H9 (cell line): ENCODE measurements around the gene CLEC16A. TPM values are rescaled to one million over a fixed set of nuclear protein-coding genes. Genes with fewer than 3 reads are reported as not detected.

Experiments
- DNase-seq: peaks from one replicate; pipeline ENCODE4 v3.0.0-alpha.2; 2017
- H2AFZ ChIP-seq: one replicate; pipeline ENCODE4 v1.6.1; 2013; ENCODE audit warnings: mild to moderate bottlenecking, low read length, control low read depth, moderate library complexity
- H2AK5ac ChIP-seq: 2 replicates; pipeline ENCODE4 v1.6.1; 2013; ENCODE audit warnings: low read length, control low read depth, mixed read lengths; ENCODE audit not compliant: insufficient read length
- H2BK120ac ChIP-seq: one replicate; pipeline ENCODE4 v1.6.1; 2013; ENCODE audit warnings: low read depth, mild to moderate bottlenecking, low read length, control low read depth, inconsistent platforms; ENCODE audit not compliant: poor library complexity, severe bottlenecking
- H2BK12ac ChIP-seq: 2 replicates; pipeline ENCODE4 v1.6.1; 2013; ENCODE audit warnings: low read length, control low read depth, mixed read lengths, low read depth; ENCODE audit not compliant: insufficient read length
- H2BK15ac ChIP-seq: 2 replicates; pipeline ENCODE4 v1.6.1; 2013; ENCODE audit warnings: low read depth, low read length, control low read depth
- H2BK20ac ChIP-seq: one replicate; pipeline ENCODE4 v1.6.1; 2013; ENCODE audit warnings: low read depth, mild to moderate bottlenecking, low read length, control low read depth, inconsistent platforms; ENCODE audit not compliant: poor library complexity, severe bottlenecking
- H2BK5ac ChIP-seq: 2 replicates; pipeline ENCODE4 v1.6.1; 2013; ENCODE audit warnings: low read length, control low read depth, mixed read lengths; ENCODE audit not compliant: insufficient read length
- H3K14ac ChIP-seq: 2 replicates; pipeline ENCODE4 v1.6.1; 2013; ENCODE audit warnings: low read length, control low read depth; ENCODE audit not compliant: insufficient read depth
- H3K18ac ChIP-seq: 2 replicates; pipeline ENCODE4 v1.6.1; 2013; ENCODE audit warnings: low read depth, mild to moderate bottlenecking, mixed read lengths, low read length, control low read depth; ENCODE audit not compliant: insufficient read length
- H3K23ac ChIP-seq: 2 replicates; pipeline ENCODE4 v1.6.1; 2013; ENCODE audit warnings: low read length, control low read depth, mixed read lengths, low read depth; ENCODE audit not compliant: insufficient read length
- H3K23me2 ChIP-seq: 2 replicates; pipeline ENCODE4 v1.6.1; 2013; ENCODE audit warnings: low read depth, mild to moderate bottlenecking, mixed read lengths, low read length, control low read depth; ENCODE audit not compliant: insufficient read length, poor library complexity, severe bottlenecking
- H3K27ac ChIP-seq: 2 replicates; pipeline ENCODE4 v1.5.1; 2013; ENCODE audit warnings: low read length, control low read depth, mixed read lengths, low read depth; ENCODE audit not compliant: insufficient read length
- H3K27me3 ChIP-seq: 2 replicates; pipeline ENCODE4 v1.6.1; 2013; ENCODE audit warnings: low read length, control low read depth, inconsistent platforms; ENCODE audit not compliant: insufficient read depth
- H3K4ac ChIP-seq: 2 replicates; pipeline ENCODE4 v1.6.1; 2013; ENCODE audit warnings: low read depth, mild to moderate bottlenecking, control low read depth, inconsistent platforms, low read length, moderate library complexity
- H3K4me1 ChIP-seq: 2 replicates; pipeline ENCODE4 v1.6.1; 2013; ENCODE audit warnings: low read length, control low read depth, inconsistent platforms; ENCODE audit not compliant: insufficient read depth
- H3K4me2 ChIP-seq: 2 replicates; pipeline ENCODE4 v1.6.1; 2013; ENCODE audit warnings: low read length, control low read depth, mixed read lengths; ENCODE audit not compliant: insufficient read length, insufficient read depth
- H3K56ac ChIP-seq: 2 replicates; pipeline ENCODE4 v1.6.1; 2013; ENCODE audit warnings: low read depth, mild to moderate bottlenecking, mixed read lengths, low read length, control low read depth; ENCODE audit not compliant: insufficient read length
- H3K79me1 ChIP-seq: 2 replicates; pipeline ENCODE4 v1.6.1; 2013; ENCODE audit warnings: low read depth, mild to moderate bottlenecking, moderate library complexity, low read length, control low read depth, inconsistent platforms; ENCODE audit not compliant: insufficient read depth, poor library complexity, severe bottlenecking
- H3K79me2 ChIP-seq: 2 replicates; pipeline ENCODE4 v1.6.1; 2013; ENCODE audit warnings: low read length, control low read depth, inconsistent platforms; ENCODE audit not compliant: insufficient read depth
- H3K9ac ChIP-seq: 2 replicates; pipeline ENCODE4 v1.6.1; 2013; ENCODE audit warnings: low read length, control low read depth, mixed read lengths; ENCODE audit not compliant: insufficient read length; ENCODE audit errors: extremely low read depth
- H3K9me3 ChIP-seq: one replicate; pipeline ENCODE4 v1.6.1; 2013; ENCODE audit warnings: low read depth, low read length, inconsistent platforms; ENCODE audit not compliant: control insufficient read depth
- H3T11ph ChIP-seq: one replicate; pipeline ENCODE4 v1.6.1; 2013; ENCODE audit warnings: mild to moderate bottlenecking, low read length, control low read depth, inconsistent platforms
- H4K20me1 ChIP-seq: one replicate; pipeline ENCODE4 v1.6.1; 2013; ENCODE audit not compliant: control insufficient read depth, insufficient read length, insufficient read depth
- H4K5ac ChIP-seq: 2 replicates; pipeline ENCODE4 v1.6.1; 2013; ENCODE audit warnings: low read depth, mild to moderate bottlenecking, mixed read lengths, low read length, control low read depth; ENCODE audit not compliant: insufficient read length
- H4K8ac ChIP-seq: replicated peaks from 2 replicates; pipeline ENCODE4 v1.6.1; 2013; ENCODE audit warnings: low read length, control low read depth, mixed read lengths, low read depth; ENCODE audit not compliant: insufficient read length
- H4K91ac ChIP-seq: 2 replicates; pipeline ENCODE4 v1.6.1; 2013; ENCODE audit warnings: low read depth, mild to moderate bottlenecking, moderate library complexity, mixed read lengths, low read length, control low read depth; ENCODE audit not compliant: insufficient read length
- H3K27ac Mint-ChIP-seq, 3 experiments: 2 replicates in 2 of 3; 3 replicates in 1 of 3; pipeline ENCODE4 v1.8.0; 2020 to 2021; ENCODE audit warnings: mixed read lengths in 3 of 3, mild to moderate bottlenecking in 1 of 3, moderate library complexity in 1 of 3
- H3K27me3 Mint-ChIP-seq: 2 replicates; pipeline ENCODE4 v1.8.0; 2021; ENCODE audit warnings: low read depth, mild to moderate bottlenecking, moderate library complexity, mixed read lengths
- H3K36me3 Mint-ChIP-seq, 3 experiments: 2 replicates in 2 of 3; 3 replicates in 1 of 3; pipeline ENCODE4 v1.8.0; 2020 to 2021; ENCODE audit warnings: low read depth in 3 of 3, mixed read lengths in 3 of 3; ENCODE audit not compliant: insufficient read depth in 1 of 3
- H3K4me1 Mint-ChIP-seq, 2 experiments: 2 replicates each; pipeline ENCODE4 v1.8.0; 2020; ENCODE audit warnings: mixed read lengths in 2 of 2
- H3K4me3 Mint-ChIP-seq, 2 experiments: 2 replicates in 1 of 2; 3 replicates in 1 of 2; pipeline ENCODE4 v1.8.0; 2020 to 2021; ENCODE audit warnings: mild to moderate bottlenecking in 2 of 2, mixed read lengths in 2 of 2, moderate library complexity in 1 of 2
- H3K9me3 Mint-ChIP-seq, 2 experiments: 2 replicates in 1 of 2; 3 replicates in 1 of 2; pipeline ENCODE4 v1.8.0; 2020; ENCODE audit warnings: mild to moderate bottlenecking in 2 of 2, mixed read lengths in 2 of 2, moderate library complexity in 1 of 2
- CTCF ChIP-seq: fragments of 200-600 bp; sonication (generic); conservative IDR thresholded peaks from 3 replicates; pipeline ENCODE4 v1.8.0; 2021; ENCODE audit warnings: antibody characterized with exemption, mild to moderate bottlenecking
- WGBS: extraction: QIAGEN DNeasy Blood & Tissue Kit; methylation state at CpG from one replicate; pipeline ENCODE4 v1.1.7; 2013; ENCODE audit warnings: missing lambda C conversion rate, low lambda C conversion rate, mixed read lengths; ENCODE audit not compliant: insufficient read length; ENCODE audit errors: extremely low coverage; 5-methylcytosine and 5-hydroxymethylcytosine counted together
- total RNA-seq: library from RNA; stranded (reverse); gene quantifications from 2 replicates; pipeline ENCODE4 v1.2.1, GENCODE V29; 2021

The CLEC16A gene
- total RNA-seq, 1 experiment from 2014 or later, result 15.2 TPM

DNA sequence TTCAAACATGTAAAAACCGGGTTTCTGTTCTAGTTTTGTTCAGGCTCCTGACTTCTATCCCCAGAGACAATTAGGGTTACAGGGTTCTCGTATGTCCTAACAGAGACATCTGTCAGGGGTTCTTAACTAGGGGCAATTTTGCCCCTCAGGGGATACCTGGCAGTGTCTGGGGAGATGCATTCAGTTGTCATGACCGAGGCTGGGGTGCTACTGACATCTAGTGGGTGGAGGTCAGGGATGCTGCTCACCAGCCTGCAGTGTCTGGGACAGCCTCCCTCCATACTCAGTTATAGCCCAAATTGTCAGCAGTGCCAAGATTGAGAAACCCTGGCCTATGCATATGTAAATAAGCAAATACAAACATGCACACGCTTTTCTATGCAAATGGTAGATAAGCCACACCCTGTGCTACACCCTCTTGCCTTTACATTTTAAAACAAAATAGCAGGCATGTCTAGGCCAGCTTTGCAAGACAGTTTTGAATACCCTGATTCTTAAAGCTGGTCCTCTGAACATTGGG is 37.4 kb downstream of the CLEC16A start:
- Mint-ChIP-seq H3K27ac (no peak overlapping the region), H3K4me1 (peaks cover 9 to 29% of the 10 kb centered on the region in 2 experiments), H3K9me3 (no peaks in the 10 kb centered on the region), H3K36me3 (peaks cover 0 to 12% (median 0%) of the 10 kb centered on the region in 3 experiments; a peak in 3 of 7 replicates), H3K27me3 (no peaks in the 10 kb centered on the region), H3K4me3 (no peak overlapping the region)
- H3K18ac ChIP-seq, result no peak overlapping the region
- no peak overlapping the region for H3K4me2 ChIP-seq
- H2BK12ac ChIP-seq, result no peak overlapping the region
- H3K27ac ChIP-seq, result no peak overlapping the region
- H2AFZ ChIP-seq, result no peak overlapping the region
- H3K9me3 ChIP-seq, result no peaks in the 10 kb centered on the region
- no peak overlapping the region for H3K9ac ChIP-seq
- no peaks in the 10 kb centered on the region for H4K20me1 ChIP-seq
- no peaks in the 10 kb centered on the region for H3K79me2 ChIP-seq
- peak; percentile 75 for TF ChIP-seq CTCF
- no peak overlapping the region for H2BK15ac ChIP-seq
- no peak overlapping the region for H4K8ac ChIP-seq
- H3K4me1 ChIP-seq, result no peaks in the 10 kb centered on the region
- no peak overlapping the region for H4K5ac ChIP-seq
- H3K27me3 ChIP-seq, result no peaks in the 10 kb centered on the region
- no peak overlapping the region for H3K23ac ChIP-seq
- H2BK20ac ChIP-seq, result no peak overlapping the region
- no peaks in the 10 kb centered on the region for H3K23me2 ChIP-seq
- no peak overlapping the region; the same call in 1 of the 2 replicates for H3K14ac ChIP-seq
- WGBS, result no CpG with 5 or more reads among the region's 4 CpGs
- no peak overlapping the region for H4K91ac ChIP-seq
- peak; percentile 70 for DNase-seq
- no peak overlapping the region for H2AK5ac ChIP-seq
- H2BK5ac ChIP-seq, result no peak overlapping the region
- no peak overlapping the region for H2BK120ac ChIP-seq
- no peak overlapping the region for H3T11ph ChIP-seq
- no peak overlapping the region for H3K56ac ChIP-seq
- no peak overlapping the region for H3K4ac ChIP-seq
- H3K79me1 ChIP-seq, result no peaks in the 10 kb centered on the region
